ENCODE measurements around the gene BTG1. TPM values are rescaled to one million over a fixed set of nuclear protein-coding genes. Genes with fewer than 3 reads are reported as not detected.

Gene BTG1
- total and polyA plus RNA-seq, 2 experiments from 2014 or later, result 15.5 to 36.2 TPM

GRCh38 chr12:92098594-92099380, 46.9 kb downstream of the BTG1 start:
- Histone ChIP-seq H3K79me2 (replicated peaks; ENCODE audit: insufficient read depth) (peaks cover 10% of the 10 kb centered on the region; the same call in 1 of the 2 replicates), H4K20me1 (replicated peaks; ENCODE audit: insufficient read depth) (no peaks in the 10 kb centered on the region), H3K27ac (ENCODE audit: low read depth) (no peak overlapping the region), H2AFZ (no peak overlapping the region), H3K36me3 (ENCODE audit: insufficient read depth) (no peaks in the 10 kb centered on the region), H3F3A (replicated peaks; ENCODE audit: low read depth) (no peaks in the 10 kb centered on the region), H3K9me2 (ENCODE audit: insufficient read depth) (0 out of 2 replicates have a peak, but pooled peaks cover 4% of the 10 kb centered on the region), H3K27me3 (ENCODE audit: insufficient read depth) (no peaks in the 10 kb centered on the region), H3K4me2 (no peak overlapping the region), H3K4me1 (ENCODE audit: insufficient read depth) (peaks cover 19% of the 10 kb centered on the region), H3K4me3 (no peak overlapping the region)
- no peak for ATAC-seq
- H3K27ac Mint-ChIP-seq, result no peak overlapping the region
- no peak for DNase-seq (ENCODE audit: low spot score)
- peaks cover 5% of the 10 kb centered on the region for H3K27me3 Mint-ChIP-seq (ENCODE audit: insufficient read depth, low read depth, poor library complexity)
- TF ChIP-seq NANOG (IDR thresholded peaks at IDR 0.05; ENCODE audit: borderline replicate concordance), result no peak
- TF ChIP-seq CREB1 (CRISPR knock-in tag; IDR thresholded peaks at IDR 0.05; ENCODE audit: low read depth), result no peak
- TF ChIP-seq EZH2 (IDR thresholded peaks at IDR 0.05; ENCODE audit: low read depth, unreplicated experiment), result no peak
- TF ChIP-seq JUNB (IDR thresholded peaks at IDR 0.05; ENCODE audit: unreplicated experiment), result no peak
- TF ChIP-seq, protein P1, sequence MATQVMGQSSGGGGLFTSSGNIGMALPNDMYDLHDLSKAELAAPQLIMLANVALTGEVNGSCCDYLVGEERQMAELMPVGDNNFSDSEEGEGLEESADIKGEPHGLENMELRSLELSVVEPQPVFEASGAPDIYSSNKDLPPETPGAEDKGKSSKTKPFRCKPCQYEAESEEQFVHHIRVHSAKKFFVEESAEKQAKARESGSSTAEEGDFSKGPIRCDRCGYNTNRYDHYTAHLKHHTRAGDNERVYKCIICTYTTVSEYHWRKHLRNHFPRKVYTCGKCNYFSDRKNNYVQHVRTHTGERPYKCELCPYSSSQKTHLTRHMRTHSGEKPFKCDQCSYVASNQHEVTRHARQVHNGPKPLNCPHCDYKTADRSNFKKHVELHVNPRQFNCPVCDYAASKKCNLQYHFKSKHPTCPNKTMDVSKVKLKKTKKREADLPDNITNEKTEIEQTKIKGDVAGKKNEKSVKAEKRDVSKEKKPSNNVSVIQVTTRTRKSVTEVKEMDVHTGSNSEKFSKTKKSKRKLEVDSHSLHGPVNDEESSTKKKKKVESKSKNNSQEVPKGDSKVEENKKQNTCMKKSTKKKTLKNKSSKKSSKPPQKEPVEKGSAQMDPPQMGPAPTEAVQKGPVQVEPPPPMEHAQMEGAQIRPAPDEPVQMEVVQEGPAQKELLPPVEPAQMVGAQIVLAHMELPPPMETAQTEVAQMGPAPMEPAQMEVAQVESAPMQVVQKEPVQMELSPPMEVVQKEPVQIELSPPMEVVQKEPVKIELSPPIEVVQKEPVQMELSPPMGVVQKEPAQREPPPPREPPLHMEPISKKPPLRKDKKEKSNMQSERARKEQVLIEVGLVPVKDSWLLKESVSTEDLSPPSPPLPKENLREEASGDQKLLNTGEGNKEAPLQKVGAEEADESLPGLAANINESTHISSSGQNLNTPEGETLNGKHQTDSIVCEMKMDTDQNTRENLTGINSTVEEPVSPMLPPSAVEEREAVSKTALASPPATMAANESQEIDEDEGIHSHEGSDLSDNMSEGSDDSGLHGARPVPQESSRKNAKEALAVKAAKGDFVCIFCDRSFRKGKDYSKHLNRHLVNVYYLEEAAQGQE (IDR thresholded peaks at IDR 0.05; ENCODE audit: unreplicated experiment), result no peak
- TF ChIP-seq, protein P2, sequence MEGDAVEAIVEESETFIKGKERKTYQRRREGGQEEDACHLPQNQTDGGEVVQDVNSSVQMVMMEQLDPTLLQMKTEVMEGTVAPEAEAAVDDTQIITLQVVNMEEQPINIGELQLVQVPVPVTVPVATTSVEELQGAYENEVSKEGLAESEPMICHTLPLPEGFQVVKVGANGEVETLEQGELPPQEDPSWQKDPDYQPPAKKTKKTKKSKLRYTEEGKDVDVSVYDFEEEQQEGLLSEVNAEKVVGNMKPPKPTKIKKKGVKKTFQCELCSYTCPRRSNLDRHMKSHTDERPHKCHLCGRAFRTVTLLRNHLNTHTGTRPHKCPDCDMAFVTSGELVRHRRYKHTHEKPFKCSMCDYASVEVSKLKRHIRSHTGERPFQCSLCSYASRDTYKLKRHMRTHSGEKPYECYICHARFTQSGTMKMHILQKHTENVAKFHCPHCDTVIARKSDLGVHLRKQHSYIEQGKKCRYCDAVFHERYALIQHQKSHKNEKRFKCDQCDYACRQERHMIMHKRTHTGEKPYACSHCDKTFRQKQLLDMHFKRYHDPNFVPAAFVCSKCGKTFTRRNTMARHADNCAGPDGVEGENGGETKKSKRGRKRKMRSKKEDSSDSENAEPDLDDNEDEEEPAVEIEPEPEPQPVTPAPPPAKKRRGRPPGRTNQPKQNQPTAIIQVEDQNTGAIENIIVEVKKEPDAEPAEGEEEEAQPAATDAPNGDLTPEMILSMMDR (conservative IDR thresholded peaks at IDR 0.05; ENCODE audit: low read depth in 2 of 2), result no peak
- TF ChIP-seq, protein P3, sequence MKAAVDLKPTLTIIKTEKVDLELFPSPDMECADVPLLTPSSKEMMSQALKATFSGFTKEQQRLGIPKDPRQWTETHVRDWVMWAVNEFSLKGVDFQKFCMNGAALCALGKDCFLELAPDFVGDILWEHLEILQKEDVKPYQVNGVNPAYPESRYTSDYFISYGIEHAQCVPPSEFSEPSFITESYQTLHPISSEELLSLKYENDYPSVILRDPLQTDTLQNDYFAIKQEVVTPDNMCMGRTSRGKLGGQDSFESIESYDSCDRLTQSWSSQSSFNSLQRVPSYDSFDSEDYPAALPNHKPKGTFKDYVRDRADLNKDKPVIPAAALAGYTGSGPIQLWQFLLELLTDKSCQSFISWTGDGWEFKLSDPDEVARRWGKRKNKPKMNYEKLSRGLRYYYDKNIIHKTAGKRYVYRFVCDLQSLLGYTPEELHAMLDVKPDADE (IDR thresholded peaks at IDR 0.05), result no peak
- TF ChIP-seq, protein P4, sequence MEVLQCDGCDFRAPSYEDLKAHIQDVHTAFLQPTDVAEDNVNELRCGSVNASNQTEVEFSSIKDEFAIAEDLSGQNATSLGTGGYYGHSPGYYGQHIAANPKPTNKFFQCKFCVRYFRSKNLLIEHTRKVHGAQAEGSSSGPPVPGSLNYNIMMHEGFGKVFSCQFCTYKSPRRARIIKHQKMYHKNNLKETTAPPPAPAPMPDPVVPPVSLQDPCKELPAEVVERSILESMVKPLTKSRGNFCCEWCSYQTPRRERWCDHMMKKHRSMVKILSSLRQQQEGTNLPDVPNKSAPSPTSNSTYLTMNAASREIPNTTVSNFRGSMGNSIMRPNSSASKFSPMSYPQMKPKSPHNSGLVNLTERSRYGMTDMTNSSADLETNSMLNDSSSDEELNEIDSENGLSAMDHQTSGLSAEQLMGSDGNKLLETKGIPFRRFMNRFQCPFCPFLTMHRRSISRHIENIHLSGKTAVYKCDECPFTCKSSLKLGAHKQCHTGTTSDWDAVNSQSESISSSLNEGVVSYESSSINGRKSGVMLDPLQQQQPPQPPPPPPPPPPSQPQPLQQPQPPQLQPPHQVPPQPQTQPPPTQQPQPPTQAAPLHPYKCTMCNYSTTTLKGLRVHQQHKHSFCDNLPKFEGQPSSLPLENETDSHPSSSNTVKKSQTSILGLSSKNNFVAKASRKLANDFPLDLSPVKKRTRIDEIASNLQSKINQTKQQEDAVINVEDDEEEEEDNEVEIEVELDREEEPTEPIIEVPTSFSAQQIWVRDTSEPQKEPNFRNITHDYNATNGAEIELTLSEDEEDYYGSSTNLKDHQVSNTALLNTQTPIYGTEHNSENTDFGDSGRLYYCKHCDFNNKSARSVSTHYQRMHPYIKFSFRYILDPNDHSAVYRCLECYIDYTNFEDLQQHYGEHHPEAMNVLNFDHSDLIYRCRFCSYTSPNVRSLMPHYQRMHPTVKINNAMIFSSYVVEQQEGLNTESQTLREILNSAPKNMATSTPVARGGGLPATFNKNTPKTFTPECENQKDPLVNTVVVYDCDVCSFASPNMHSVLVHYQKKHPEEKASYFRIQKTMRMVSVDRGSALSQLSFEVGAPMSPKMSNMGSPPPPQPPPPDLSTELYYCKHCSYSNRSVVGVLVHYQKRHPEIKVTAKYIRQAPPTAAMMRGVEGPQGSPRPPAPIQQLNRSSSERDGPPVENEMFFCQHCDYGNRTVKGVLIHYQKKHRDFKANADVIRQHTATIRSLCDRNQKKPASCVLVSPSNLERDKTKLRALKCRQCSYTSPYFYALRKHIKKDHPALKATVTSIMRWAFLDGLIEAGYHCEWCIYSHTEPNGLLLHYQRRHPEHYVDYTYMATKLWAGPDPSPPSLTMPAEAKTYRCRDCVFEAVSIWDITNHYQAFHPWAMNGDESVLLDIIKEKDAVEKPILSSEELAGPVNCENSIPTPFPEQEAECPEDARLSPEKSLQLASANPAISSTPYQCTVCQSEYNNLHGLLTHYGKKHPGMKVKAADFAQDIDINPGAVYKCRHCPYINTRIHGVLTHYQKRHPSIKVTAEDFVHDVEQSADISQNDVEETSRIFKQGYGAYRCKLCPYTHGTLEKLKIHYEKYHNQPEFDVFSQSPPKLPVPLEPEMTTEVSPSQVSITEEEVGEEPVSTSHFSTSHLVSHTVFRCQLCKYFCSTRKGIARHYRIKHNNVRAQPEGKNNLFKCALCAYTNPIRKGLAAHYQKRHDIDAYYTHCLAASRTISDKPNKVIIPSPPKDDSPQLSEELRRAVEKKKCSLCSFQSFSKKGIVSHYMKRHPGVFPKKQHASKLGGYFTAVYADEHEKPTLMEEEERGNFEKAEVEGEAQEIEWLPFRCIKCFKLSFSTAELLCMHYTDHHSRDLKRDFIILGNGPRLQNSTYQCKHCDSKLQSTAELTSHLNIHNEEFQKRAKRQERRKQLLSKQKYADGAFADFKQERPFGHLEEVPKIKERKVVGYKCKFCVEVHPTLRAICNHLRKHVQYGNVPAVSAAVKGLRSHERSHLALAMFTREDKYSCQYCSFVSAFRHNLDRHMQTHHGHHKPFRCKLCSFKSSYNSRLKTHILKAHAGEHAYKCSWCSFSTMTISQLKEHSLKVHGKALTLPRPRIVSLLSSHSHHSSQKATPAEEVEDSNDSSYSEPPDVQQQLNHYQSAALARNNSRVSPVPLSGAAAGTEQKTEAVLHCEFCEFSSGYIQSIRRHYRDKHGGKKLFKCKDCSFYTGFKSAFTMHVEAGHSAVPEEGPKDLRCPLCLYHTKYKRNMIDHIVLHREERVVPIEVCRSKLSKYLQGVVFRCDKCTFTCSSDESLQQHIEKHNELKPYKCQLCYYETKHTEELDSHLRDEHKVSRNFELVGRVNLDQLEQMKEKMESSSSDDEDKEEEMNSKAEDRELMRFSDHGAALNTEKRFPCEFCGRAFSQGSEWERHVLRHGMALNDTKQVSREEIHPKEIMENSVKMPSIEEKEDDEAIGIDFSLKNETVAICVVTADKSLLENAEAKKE (CRISPR knock-in tag; IDR thresholded peaks at IDR 0.05), result no peak
- H3K4me1 Mint-ChIP-seq, result peaks cover 13% of the 10 kb centered on the region; the same call in 2 of the 3 replicates
- no peak overlapping the region for H3K4me3 Mint-ChIP-seq
- no peaks in the 10 kb centered on the region; the same call in 2 of the 3 replicates for H3K36me3 Mint-ChIP-seq (ENCODE audit: low read depth)
- H3K9me3 Mint-ChIP-seq, result no peaks in the 10 kb centered on the region; the same call in 2 of the 3 replicates

Data from GM23338 (cell line).